C4-2B (cell line): ENCODE measurements around the gene FKBP6.

Source experiments
- CTCF ChIP-seq: fragments of 450-650 bp; conservative IDR thresholded peaks from 2 replicates; pipeline ENCODE4 v1.5.1; 2017; ENCODE audit warnings: mild to moderate bottlenecking
- ZFX ChIP-seq: fragments of 450-650 bp; IDR thresholded peaks from 2 replicates; pipeline ENCODE4 v1.6.1; 2017

- TF ChIP-seq CTCF (no peak), ZFX (no peak)
These were observed 39.0 kb downstream of the FKBP6 start for GRCh38 chr7:73366990-73367389.
